Endothelial cell of umbilical vein (primary cell): ENCODE data around the gene RCAN1.

Experiments used
- EZH2 ChIP-seq: IDR thresholded peaks from 2 replicates; pipeline ENCODE4 v1.6.1; 2012; ENCODE audit warnings: borderline replicate concordance, low read depth, mild to moderate bottlenecking, moderate library complexity, low read length, inconsistent platforms; ENCODE audit not compliant: severe bottlenecking
- FOS ChIP-seq: IDR thresholded peaks from 2 replicates; pipeline ENCODE4 v1.6.1; 2011; ENCODE audit warnings: mild to moderate bottlenecking, low read length, moderate library complexity, borderline replicate concordance; ENCODE audit not compliant: insufficient read depth
- POLR2A ChIP-seq: IDR thresholded peaks from 2 replicates; pipeline ENCODE4 v1.6.1; 2012; ENCODE audit warnings: low read depth, mild to moderate bottlenecking, control low read depth, low read length
- TF ChIP-seq, protein P1 (sequence below), 2 donors: IDR thresholded peaks; 1 replicate in 1 of 2; 2 replicates in 1 of 2; pipeline ENCODE4 v1.5.1; 2011; ENCODE audit warnings: low read length in 2 of 2, mild to moderate bottlenecking in 2 of 2, moderate library complexity in 2 of 2, control low read depth in 1 of 2, inconsistent platforms in 1 of 2, low read depth in 1 of 2; ENCODE audit not compliant: insufficient read depth in 1 of 2; ENCODE audit errors: extremely low read depth in 1 of 2

DNA sequence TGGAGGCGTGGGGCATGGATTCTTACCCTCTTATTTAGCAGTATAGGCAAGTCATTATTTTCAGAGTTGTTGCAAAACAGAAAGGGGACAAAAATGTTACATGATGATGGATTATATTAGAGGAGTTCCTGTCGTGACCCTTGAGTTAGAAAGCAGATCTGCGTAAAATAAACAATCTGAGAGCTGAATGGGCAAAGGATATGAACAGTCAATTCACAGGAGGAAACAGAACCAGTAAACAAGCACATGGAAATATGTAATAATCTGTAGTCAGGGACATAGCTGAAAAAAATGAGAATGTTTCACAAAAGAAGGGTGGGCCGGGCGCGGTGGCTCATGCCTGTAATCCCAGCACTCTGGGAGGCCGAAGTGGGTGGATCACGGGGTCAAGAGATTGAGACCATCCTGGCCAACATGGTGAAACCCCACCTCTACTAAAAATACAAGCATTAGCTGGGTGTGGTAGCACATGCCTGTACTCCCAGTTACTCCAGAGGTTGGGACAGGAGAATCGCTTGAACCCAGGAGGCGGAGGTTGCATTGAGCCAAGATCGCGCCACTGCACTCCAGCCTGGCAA is 20.9 kb downstream of the RCAN1 start:
- TF ChIP-seq, protein P1, sequence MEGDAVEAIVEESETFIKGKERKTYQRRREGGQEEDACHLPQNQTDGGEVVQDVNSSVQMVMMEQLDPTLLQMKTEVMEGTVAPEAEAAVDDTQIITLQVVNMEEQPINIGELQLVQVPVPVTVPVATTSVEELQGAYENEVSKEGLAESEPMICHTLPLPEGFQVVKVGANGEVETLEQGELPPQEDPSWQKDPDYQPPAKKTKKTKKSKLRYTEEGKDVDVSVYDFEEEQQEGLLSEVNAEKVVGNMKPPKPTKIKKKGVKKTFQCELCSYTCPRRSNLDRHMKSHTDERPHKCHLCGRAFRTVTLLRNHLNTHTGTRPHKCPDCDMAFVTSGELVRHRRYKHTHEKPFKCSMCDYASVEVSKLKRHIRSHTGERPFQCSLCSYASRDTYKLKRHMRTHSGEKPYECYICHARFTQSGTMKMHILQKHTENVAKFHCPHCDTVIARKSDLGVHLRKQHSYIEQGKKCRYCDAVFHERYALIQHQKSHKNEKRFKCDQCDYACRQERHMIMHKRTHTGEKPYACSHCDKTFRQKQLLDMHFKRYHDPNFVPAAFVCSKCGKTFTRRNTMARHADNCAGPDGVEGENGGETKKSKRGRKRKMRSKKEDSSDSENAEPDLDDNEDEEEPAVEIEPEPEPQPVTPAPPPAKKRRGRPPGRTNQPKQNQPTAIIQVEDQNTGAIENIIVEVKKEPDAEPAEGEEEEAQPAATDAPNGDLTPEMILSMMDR (IDR thresholded peaks at IDR 0.05; ENCODE audit: extremely low read depth in 1 of 2, insufficient read depth in 1 of 2, low read depth in 1 of 2, low read length in 2 of 2): no peak
- TF ChIP-seq EZH2 (no peak), FOS (no peak), POLR2A (no peak)
